ENCODE results near the gene LRRC32. TPM values are rescaled to one million over a fixed set of nuclear protein-coding genes. Genes with fewer than 3 reads are reported as not detected.

LRRC32 gene
- total and polyA plus RNA-seq, 9 of the 15 experiments (the other 6 are each of a cell fraction or from before 2014, with no cell fraction given) = 0.10 to 0.50 (median 0.19) TPM; not detected in 5

DNA sequence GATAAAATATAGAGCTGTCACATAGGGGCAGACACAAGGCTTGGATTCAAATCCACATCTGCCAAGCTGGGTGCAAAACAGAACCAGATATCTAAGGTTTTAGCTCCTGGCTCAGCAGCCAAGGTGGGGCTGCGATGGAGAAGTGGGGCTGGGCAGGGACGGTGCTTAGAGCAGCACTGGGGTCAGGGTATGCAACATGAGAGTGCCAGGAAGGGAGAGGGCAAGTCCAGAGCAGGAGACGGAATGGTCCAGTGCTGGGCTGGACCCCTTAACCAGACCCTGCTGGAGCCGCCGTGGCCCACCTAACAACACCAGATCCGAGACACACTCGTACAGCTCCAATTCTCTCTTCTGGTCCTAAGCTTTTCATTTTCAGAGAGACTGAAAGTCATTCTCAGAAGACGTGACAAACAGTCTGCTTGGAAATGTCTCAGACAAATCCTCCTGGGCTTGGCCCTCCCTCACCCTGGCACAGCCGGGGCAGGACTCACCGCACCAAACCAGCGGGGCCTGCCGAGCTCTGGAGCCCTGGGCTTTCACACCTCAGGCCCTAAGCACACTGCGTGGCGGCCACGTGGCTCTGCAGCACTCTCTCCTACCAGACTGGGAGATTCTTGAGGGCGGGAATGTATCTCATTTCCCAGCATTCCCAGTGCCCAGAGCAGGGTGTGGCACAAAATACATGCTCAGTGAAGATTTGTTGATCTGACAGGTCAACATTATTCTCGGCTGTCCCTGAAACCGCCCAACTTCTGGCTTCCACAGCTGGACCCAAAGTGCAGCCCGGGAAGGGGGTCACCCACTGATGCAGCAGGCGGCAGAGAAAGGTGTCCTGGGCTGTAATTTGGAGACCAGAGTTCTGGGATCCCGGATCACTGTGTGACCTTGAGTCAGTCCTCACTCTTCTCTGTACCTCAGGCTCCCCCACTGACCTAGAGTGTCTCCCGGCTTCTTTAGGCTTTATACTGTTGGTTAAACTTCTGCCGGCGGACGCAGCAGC lies 11.6 kb downstream of the LRRC32 start:
- H4K20me1 ChIP-seq (replicated peaks; ENCODE audit: control insufficient read depth, insufficient read depth, low read length) = no peaks in the 10 kb centered on the region
- H3K4me2 ChIP-seq (ENCODE audit: insufficient read depth, low read length) = no peak overlapping the region
- 62% methylated on average over 24 of the region's 25 CpGs for WGBS (ENCODE audit: insufficient coverage, low coverage, missing lambda C conversion rate)
- in situ Hi-C loops (cut with MboI) (no loop called here), intact Hi-C loops (cut with micrococcal nuclease) (no loop called here)
- no peaks in the 10 kb centered on the region for H3K36me3 ChIP-seq (ENCODE audit: control insufficient read depth, insufficient read depth, low read length)
- peak overlapping the region in 1 of 2 experiments; percentile 66; a peak in 1 of 4 replicates for H3K9ac ChIP-seq (ENCODE audit: insufficient read depth in 1 of 2, low read depth in 2 of 2, low read length in 2 of 2)
- no peak for FAIRE-seq
- ChIA-PET POLR2A (interaction anchor here (0.5 to 1.1 kb wide), 3 partner anchors 18 to 31 kb away, joined by 3 read pairs; no protein-coding TSS in a partner anchor), CTCF (ENCODE audit: low intra/inter-chr PET ratio) (no interaction called here)
- DNase-seq (ENCODE audit: extremely low read depth in 1 of 4, low spot score in 3 of 4) = no peak
- H3K9me1 ChIP-seq (ENCODE audit: control insufficient read depth, insufficient read depth, low read length) = no peaks in the 10 kb centered on the region
- no TSS peak for BruUV-seq (replicated peaks)
- no peak overlapping the region for H3K4me3 ChIP-seq
- H3K27me3 ChIP-seq (ENCODE audit: control insufficient read depth in 2 of 2, insufficient read depth in 2 of 2, low read length in 2 of 2) = peaks cover 0 to 12% of the 10 kb centered on the region in 2 experiments; a peak in 2 of 5 replicates
- H3K9me3 ChIP-seq (replicated peaks; ENCODE audit: control insufficient read depth, insufficient read depth, low read depth, low read length) = no peaks in the 10 kb centered on the region
- no peak overlapping the region for H3K27ac ChIP-seq (ENCODE audit: extremely low read depth, low read depth, low read length)
- peaks cover 12 to 44% of the 10 kb centered on the region in 2 experiments; a peak in 4 of 5 replicates for H3K4me1 ChIP-seq (replicated peaks in 1 of 2; ENCODE audit: control insufficient read depth in 2 of 2, insufficient read depth in 2 of 2, low read length in 2 of 2)
- H2AFZ ChIP-seq (ENCODE audit: low read depth, low read length) = peak overlapping the region; percentile 68; the same call in 1 of the 2 replicates
- H3K79me2 ChIP-seq (ENCODE audit: control insufficient read depth, insufficient read depth, low read length) = no peaks in the 10 kb centered on the region
- ATAC-seq = no peak
- TF ChIP-seq, protein P1, sequence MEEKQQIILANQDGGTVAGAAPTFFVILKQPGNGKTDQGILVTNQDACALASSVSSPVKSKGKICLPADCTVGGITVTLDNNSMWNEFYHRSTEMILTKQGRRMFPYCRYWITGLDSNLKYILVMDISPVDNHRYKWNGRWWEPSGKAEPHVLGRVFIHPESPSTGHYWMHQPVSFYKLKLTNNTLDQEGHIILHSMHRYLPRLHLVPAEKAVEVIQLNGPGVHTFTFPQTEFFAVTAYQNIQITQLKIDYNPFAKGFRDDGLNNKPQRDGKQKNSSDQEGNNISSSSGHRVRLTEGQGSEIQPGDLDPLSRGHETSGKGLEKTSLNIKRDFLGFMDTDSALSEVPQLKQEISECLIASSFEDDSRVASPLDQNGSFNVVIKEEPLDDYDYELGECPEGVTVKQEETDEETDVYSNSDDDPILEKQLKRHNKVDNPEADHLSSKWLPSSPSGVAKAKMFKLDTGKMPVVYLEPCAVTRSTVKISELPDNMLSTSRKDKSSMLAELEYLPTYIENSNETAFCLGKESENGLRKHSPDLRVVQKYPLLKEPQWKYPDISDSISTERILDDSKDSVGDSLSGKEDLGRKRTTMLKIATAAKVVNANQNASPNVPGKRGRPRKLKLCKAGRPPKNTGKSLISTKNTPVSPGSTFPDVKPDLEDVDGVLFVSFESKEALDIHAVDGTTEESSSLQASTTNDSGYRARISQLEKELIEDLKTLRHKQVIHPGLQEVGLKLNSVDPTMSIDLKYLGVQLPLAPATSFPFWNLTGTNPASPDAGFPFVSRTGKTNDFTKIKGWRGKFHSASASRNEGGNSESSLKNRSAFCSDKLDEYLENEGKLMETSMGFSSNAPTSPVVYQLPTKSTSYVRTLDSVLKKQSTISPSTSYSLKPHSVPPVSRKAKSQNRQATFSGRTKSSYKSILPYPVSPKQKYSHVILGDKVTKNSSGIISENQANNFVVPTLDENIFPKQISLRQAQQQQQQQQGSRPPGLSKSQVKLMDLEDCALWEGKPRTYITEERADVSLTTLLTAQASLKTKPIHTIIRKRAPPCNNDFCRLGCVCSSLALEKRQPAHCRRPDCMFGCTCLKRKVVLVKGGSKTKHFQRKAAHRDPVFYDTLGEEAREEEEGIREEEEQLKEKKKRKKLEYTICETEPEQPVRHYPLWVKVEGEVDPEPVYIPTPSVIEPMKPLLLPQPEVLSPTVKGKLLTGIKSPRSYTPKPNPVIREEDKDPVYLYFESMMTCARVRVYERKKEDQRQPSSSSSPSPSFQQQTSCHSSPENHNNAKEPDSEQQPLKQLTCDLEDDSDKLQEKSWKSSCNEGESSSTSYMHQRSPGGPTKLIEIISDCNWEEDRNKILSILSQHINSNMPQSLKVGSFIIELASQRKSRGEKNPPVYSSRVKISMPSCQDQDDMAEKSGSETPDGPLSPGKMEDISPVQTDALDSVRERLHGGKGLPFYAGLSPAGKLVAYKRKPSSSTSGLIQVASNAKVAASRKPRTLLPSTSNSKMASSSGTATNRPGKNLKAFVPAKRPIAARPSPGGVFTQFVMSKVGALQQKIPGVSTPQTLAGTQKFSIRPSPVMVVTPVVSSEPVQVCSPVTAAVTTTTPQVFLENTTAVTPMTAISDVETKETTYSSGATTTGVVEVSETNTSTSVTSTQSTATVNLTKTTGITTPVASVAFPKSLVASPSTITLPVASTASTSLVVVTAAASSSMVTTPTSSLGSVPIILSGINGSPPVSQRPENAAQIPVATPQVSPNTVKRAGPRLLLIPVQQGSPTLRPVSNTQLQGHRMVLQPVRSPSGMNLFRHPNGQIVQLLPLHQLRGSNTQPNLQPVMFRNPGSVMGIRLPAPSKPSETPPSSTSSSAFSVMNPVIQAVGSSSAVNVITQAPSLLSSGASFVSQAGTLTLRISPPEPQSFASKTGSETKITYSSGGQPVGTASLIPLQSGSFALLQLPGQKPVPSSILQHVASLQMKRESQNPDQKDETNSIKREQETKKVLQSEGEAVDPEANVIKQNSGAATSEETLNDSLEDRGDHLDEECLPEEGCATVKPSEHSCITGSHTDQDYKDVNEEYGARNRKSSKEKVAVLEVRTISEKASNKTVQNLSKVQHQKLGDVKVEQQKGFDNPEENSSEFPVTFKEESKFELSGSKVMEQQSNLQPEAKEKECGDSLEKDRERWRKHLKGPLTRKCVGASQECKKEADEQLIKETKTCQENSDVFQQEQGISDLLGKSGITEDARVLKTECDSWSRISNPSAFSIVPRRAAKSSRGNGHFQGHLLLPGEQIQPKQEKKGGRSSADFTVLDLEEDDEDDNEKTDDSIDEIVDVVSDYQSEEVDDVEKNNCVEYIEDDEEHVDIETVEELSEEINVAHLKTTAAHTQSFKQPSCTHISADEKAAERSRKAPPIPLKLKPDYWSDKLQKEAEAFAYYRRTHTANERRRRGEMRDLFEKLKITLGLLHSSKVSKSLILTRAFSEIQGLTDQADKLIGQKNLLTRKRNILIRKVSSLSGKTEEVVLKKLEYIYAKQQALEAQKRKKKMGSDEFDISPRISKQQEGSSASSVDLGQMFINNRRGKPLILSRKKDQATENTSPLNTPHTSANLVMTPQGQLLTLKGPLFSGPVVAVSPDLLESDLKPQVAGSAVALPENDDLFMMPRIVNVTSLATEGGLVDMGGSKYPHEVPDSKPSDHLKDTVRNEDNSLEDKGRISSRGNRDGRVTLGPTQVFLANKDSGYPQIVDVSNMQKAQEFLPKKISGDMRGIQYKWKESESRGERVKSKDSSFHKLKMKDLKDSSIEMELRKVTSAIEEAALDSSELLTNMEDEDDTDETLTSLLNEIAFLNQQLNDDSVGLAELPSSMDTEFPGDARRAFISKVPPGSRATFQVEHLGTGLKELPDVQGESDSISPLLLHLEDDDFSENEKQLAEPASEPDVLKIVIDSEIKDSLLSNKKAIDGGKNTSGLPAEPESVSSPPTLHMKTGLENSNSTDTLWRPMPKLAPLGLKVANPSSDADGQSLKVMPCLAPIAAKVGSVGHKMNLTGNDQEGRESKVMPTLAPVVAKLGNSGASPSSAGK (IDR thresholded peaks at IDR 0.05) = peak; percentile 93
- TF ChIP-seq, protein P2, sequence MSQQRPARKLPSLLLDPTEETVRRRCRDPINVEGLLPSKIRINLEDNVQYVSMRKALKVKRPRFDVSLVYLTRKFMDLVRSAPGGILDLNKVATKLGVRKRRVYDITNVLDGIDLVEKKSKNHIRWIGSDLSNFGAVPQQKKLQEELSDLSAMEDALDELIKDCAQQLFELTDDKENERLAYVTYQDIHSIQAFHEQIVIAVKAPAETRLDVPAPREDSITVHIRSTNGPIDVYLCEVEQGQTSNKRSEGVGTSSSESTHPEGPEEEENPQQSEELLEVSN (IDR thresholded peaks at IDR 0.05; ENCODE audit: borderline replicate concordance in 1 of 2, extremely low read depth in 1 of 2, insufficient read depth in 1 of 2, insufficient read length in 1 of 2, low read depth in 1 of 2, low read length in 1 of 2, poor library complexity in 1 of 2, severe bottlenecking in 1 of 2) = peak; percentile 90 to 94
- peak in 1 of 2 experiments; percentile 61; a peak in 1 of 3 replicates for TF ChIP-seq CBX3 (IDR thresholded peaks at IDR 0.05; ENCODE audit: borderline replicate concordance in 1 of 2, low read length in 2 of 2)
- peak; percentile 94 for TF ChIP-seq L3MBTL2 (IDR thresholded peaks at IDR 0.05)
- TF ChIP-seq, protein P3, sequence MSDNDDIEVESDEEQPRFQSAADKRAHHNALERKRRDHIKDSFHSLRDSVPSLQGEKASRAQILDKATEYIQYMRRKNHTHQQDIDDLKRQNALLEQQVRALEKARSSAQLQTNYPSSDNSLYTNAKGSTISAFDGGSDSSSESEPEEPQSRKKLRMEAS (CRISPR knock-in tag; IDR thresholded peaks at IDR 0.05) = peak; percentile 31; the same call in 1 of the 2 replicates
